ENCODE results near the gene NMNAT1. TPM values are rescaled to one million over a fixed set of nuclear protein-coding genes. Genes with fewer than 3 reads are reported as not detected.
"Not testable (repeated sequence)": the region's sequence is repeated elsewhere in the genome, so short reads cannot be mapped to it uniquely, and the experiment has no call there.

The NMNAT1 gene
- total RNA-seq, 4 donors from 2014 or later = 4.7 to 13.7 (median 5.8) TPM

- H3K4me1 ChIP-seq = no peaks in the 10 kb centered on the region
- no peaks in the 10 kb centered on the region for H3K9me3 ChIP-seq
- no peaks in the 10 kb centered on the region for H3K36me3 ChIP-seq
- TF ChIP-seq POLR2A (IDR thresholded peaks at IDR 0.05) (no peak), POLR2AphosphoS5 (IDR thresholded peaks at IDR 0.05) (no peak), CTCF (IDR thresholded peaks at IDR 0.05) (no peak)
- no peak for DNase-seq (ENCODE audit: low spot score in 2 of 2)
- no peaks in the 10 kb centered on the region for H3K27me3 ChIP-seq
- no peak overlapping the region for H3K4me3 ChIP-seq
- 89% methylated on average over 7 of the region's 7 CpGs for WGBS
- no peak overlapping the region for H3K27ac ChIP-seq
Measured at GRCh38 chr1:10022656-10023055, 79.4 kb downstream of the NMNAT1 start.

GRCh38 chr1:10025354-10025753 lies 82.1 kb downstream of the NMNAT1 start:
- Histone ChIP-seq H3K27me3 (no peaks in the 10 kb centered on the region), H3K4me3 (no peak overlapping the region), H3K9me3 (no peaks in the 10 kb centered on the region), H3K4me1 (no peaks in the 10 kb centered on the region), H3K36me3 (no peaks in the 10 kb centered on the region), H3K27ac (no peak overlapping the region)
- 73% methylated on average over 2 of the region's 2 CpGs for WGBS
- TF ChIP-seq POLR2A (IDR thresholded peaks at IDR 0.05) = no peak
- DNase-seq (ENCODE audit: low spot score in 2 of 2) = no peak

GRCh38 chr1:10027027-10027426 lies 83.8 kb downstream of the NMNAT1 start:
- Histone ChIP-seq H3K27me3 (no peaks in the 10 kb centered on the region), H3K36me3 (no peaks in the 10 kb centered on the region), H3K27ac (no peak overlapping the region), H3K4me3 (no peak overlapping the region), H3K9me3 (no peaks in the 10 kb centered on the region), H3K4me1 (peaks cover under 1% of the 10 kb centered on the region)
- TF ChIP-seq EP300 (IDR thresholded peaks at IDR 0.05) (no peak), POLR2A (IDR thresholded peaks at IDR 0.05) (no peak)
- DNase-seq (ENCODE audit: low spot score in 2 of 2) = no peak

- not testable (repeated sequence) for H3K27ac ChIP-seq; DNase-seq (ENCODE audit: low spot score in 2 of 2); H3K4me1 ChIP-seq; H3K9me3 ChIP-seq; H3K36me3 ChIP-seq; H3K27me3 ChIP-seq; H3K4me3 ChIP-seq
- WGBS = 87% methylated on average over 8 of the region's 24 CpGs
Measured at GRCh38 chr1:10028956-10029500, 85.8 kb downstream of the NMNAT1 start.

- H3K9me3 ChIP-seq = no peaks in the 10 kb centered on the region
- peaks cover 27% of the 10 kb centered on the region for H3K4me1 ChIP-seq
- 69% methylated on average over 3 of the region's 3 CpGs for WGBS
- H3K27me3 ChIP-seq = no peaks in the 10 kb centered on the region
- DNase-seq (ENCODE audit: low spot score in 2 of 2) = no peak
- no peak overlapping the region for H3K4me3 ChIP-seq
- TF ChIP-seq CTCF (IDR thresholded peaks at IDR 0.05) (no peak), POLR2AphosphoS5 (IDR thresholded peaks at IDR 0.05) (no peak)
- no peak overlapping the region for H3K27ac ChIP-seq
- no peaks in the 10 kb centered on the region for H3K36me3 ChIP-seq
Measured at GRCh38 chr1:10031461-10031860, 88.2 kb downstream of the NMNAT1 start.

- peaks cover 7% of the 10 kb centered on the region for H3K36me3 ChIP-seq
- H3K9me3 ChIP-seq = no peaks in the 10 kb centered on the region
- TF ChIP-seq CTCF (IDR thresholded peaks at IDR 0.05) = peak; percentile 72 to 94
- no peak for TF ChIP-seq EP300 (IDR thresholded peaks at IDR 0.05)
- peak in 1 of 3 donors; percentile 19 for TF ChIP-seq POLR2AphosphoS5 (IDR thresholded peaks at IDR 0.05)
- TF ChIP-seq POLR2A (IDR thresholded peaks at IDR 0.05) = no peak
- peaks cover 27% of the 10 kb centered on the region for H3K4me1 ChIP-seq
- H3K27me3 ChIP-seq = no peaks in the 10 kb centered on the region
- H3K4me3 ChIP-seq = peak within 1 kb of the TSS; percentile 81
- peak within 1 kb of the TSS; percentile 98 for H3K27ac ChIP-seq
- DNase-seq (ENCODE audit: low spot score in 2 of 2) = peak; percentile 98 to 99
- WGBS = 0% methylated on average over 28 of the region's 73 CpGs
Measured at GRCh38 chr1:10032590-10033358, 89.5 kb downstream of the NMNAT1 start, which contains the start of gene UBE4B. Gene UBE4B, plus strand, starts transcription at chr1:10032958. Its CDS starts 713 bp downstream, at chr1:10033671.

Data from suprapubic skin (tissue), 4 donors.